ENCODE measurements around the gene MYO7A. TPM values are rescaled to one million over a fixed set of nuclear protein-coding genes. Genes with fewer than 3 reads are reported as not detected.

Gene MYO7A
- total and polyA plus RNA-seq, 2 of the 8 experiments (the other 6 are each of a cell fraction or from before 2014, with no cell fraction given): 1.5 to 1.9 TPM

DNA sequence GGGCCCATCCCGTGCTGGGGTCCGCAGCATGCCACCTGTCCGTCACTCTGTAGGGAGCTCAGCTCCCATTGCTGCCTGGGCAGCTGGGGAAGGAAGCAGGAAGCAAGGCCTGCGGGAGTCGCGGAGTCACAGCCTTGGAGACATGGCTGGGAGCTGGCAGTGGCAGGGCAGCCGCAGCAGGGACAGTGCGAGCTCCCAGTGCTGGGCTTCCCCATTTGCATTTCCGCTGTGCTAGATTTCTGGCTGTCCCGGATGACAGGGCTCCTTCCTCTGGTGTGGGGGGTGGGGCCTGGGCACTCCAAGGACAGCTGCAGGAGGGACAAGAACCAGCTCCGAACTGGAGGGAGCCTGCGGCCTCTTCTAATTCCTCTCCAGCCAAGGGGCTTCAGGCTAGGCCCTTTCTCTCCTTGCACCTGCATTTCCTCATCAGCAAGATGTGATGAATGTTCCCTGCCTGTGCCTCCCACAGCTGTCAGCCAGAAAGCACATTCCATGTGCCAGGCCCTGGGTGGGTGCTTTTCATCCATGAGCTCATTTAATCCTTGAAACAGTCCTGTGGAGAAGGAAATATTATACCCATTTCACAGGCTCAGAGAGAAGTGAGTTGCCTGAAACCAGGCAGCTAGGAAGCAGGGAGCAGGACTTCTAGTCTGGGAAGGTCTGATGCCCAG lies 48.0 kb downstream of the MYO7A start (continued):
- no peak for TF ChIP-seq CHD7 (IDR thresholded peaks at IDR 0.05; ENCODE audit: insufficient replicate concordance, low read length)
- TF ChIP-seq TCF12 (IDR thresholded peaks at IDR 0.05; ENCODE audit: low read depth, low read length): no peak
- no peak for TF ChIP-seq CHD1 (IDR thresholded peaks at IDR 0.05; ENCODE audit: low read depth, low read length)
- TF ChIP-seq SP4 (IDR thresholded peaks at IDR 0.05; ENCODE audit: low read length): no peak
- TF ChIP-seq KDM5A (IDR thresholded peaks at IDR 0.05; ENCODE audit: low read length): no peak
- TF ChIP-seq GTF2F1 (IDR thresholded peaks at IDR 0.05; ENCODE audit: borderline replicate concordance, low read depth, low read length): no peak
- no peak for TF ChIP-seq NANOG (IDR thresholded peaks at IDR 0.05; ENCODE audit: insufficient read depth, low read depth, low read length, poor library complexity, severe bottlenecking)
- TF ChIP-seq, protein P1, sequence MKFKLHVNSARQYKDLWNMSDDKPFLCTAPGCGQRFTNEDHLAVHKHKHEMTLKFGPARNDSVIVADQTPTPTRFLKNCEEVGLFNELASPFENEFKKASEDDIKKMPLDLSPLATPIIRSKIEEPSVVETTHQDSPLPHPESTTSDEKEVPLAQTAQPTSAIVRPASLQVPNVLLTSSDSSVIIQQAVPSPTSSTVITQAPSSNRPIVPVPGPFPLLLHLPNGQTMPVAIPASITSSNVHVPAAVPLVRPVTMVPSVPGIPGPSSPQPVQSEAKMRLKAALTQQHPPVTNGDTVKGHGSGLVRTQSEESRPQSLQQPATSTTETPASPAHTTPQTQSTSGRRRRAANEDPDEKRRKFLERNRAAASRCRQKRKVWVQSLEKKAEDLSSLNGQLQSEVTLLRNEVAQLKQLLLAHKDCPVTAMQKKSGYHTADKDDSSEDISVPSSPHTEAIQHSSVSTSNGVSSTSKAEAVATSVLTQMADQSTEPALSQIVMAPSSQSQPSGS (IDR thresholded peaks at IDR 0.05; ENCODE audit: low read length): no peak
- no peak for TF ChIP-seq BRCA1 (IDR thresholded peaks at IDR 0.05; ENCODE audit: low read depth, low read length)
